PC-3 (cell line): Measurements from ENCODE around the gene TYK2. TPM values are rescaled to one million over a fixed set of nuclear protein-coding genes. Genes with fewer than 3 reads are reported as not detected.

Source experiments
- ATAC-seq: fragments of 200-7000 bp; cut with Tn5 transposase; 2 replicates; pipeline ENCODE4 v1.9.1; 2020; ENCODE audit warnings: mild to moderate bottlenecking, moderate library complexity
- BruUV-seq: library from RNA; stranded (reverse); fragments of 400-500 nt; replicated peaks from 2 replicates; lab custom pipeline; 2021; lab: Mats Ljungman, UMichigan
- CTCF ChIA-PET: fragments of 300-600 bp; sonication (Branson Sonifier 250); formaldehyde crosslinking; loops from one replicate; lab custom pipeline; 2022; ENCODE audit warnings: antibody characterized with exemption; lab: Charles Lee
- POLR2A ChIA-PET: fragments of 300-600 bp; sonication (Branson Sonifier 250); formaldehyde crosslinking; loops from one replicate; lab custom pipeline; 2022; ENCODE audit warnings: antibody characterized with exemption; ENCODE audit not compliant: unreplicated experiment; lab: Charles Lee
- DNase-seq: peaks from one replicate; pipeline ENCODE4 v3.0.0-alpha.2; 2015
- H2AFZ ChIP-seq: fragments of 300-600 bp; sonication (generic); 2 replicates; pipeline ENCODE4 v1.6.0; 2016; ENCODE audit warnings: antibody characterized with exemption, low read length
- H3F3A ChIP-seq: fragments of 300-600 bp; sonication (generic); one replicate; pipeline ENCODE4 v1.6.0; 2017; ENCODE audit warnings: antibody characterized with exemption, low read length, control low read depth, mild to moderate bottlenecking; ENCODE audit not compliant: unreplicated experiment
- H3K27ac ChIP-seq: fragments of 300-600 bp; sonication (generic); 2 replicates; pipeline ENCODE4 v1.5.1; 2016; ENCODE audit warnings: mild to moderate bottlenecking, low read length
- H3K27me3 ChIP-seq: fragments of 300-600 bp; sonication (generic); 2 replicates; pipeline ENCODE4 v1.6.1; 2016; ENCODE audit warnings: low read length, mixed read lengths
- H3K36me3 ChIP-seq: fragments of 300-600 bp; sonication (generic); 2 replicates; pipeline ENCODE4 v1.6.1; 2016; ENCODE audit warnings: low read depth, mixed run types, low read length, mixed read lengths
- H3K4me1 ChIP-seq: fragments of 300-600 bp; sonication (generic); 2 replicates; pipeline ENCODE4 v1.5.1; 2016; ENCODE audit warnings: low read length; ENCODE audit not compliant: insufficient read depth
- H3K4me2 ChIP-seq: fragments of 300-600 bp; sonication (generic); 2 replicates; pipeline ENCODE4 v1.6.0; 2016; ENCODE audit warnings: low read length
- H3K4me3 ChIP-seq: fragments of 300-600 bp; sonication (generic); 2 replicates; pipeline ENCODE4 v1.5.1; 2016; ENCODE audit warnings: mild to moderate bottlenecking, low read length, mixed read lengths
- H3K79me2 ChIP-seq: fragments of 300-600 bp; sonication (generic); 2 replicates; pipeline ENCODE4 v1.6.1; 2017; ENCODE audit warnings: low read length, mixed read lengths
- H3K9ac ChIP-seq: fragments of 300-600 bp; sonication (generic); 2 replicates; pipeline ENCODE4 v1.6.0; 2016; ENCODE audit warnings: mild to moderate bottlenecking, low read length
- H3K9me2 ChIP-seq: fragments of 300-600 bp; sonication (generic); replicated peaks from 2 replicates; pipeline ENCODE4 v1.6.1; 2016; ENCODE audit warnings: mixed run types, low read length, mixed read lengths
- H3K9me3 ChIP-seq: fragments of 300-600 bp; sonication (generic); 2 replicates; pipeline ENCODE4 v1.6.1; 2016; ENCODE audit warnings: low read length, mixed read lengths
- H4K20me1 ChIP-seq: fragments of 300-600 bp; sonication (generic); 2 replicates; pipeline ENCODE4 v1.6.1; 2016; ENCODE audit warnings: low read length, mixed read lengths
- EZH2 ChIP-seq: fragments of 300-600 bp; sonication (generic); IDR thresholded peaks from one replicate; pipeline ENCODE4 v1.6.1; 2017; ENCODE audit warnings: antibody characterized with exemption, mild to moderate bottlenecking, low read length; ENCODE audit not compliant: unreplicated experiment
- EZH2phosphoT487 ChIP-seq: fragments of 300-600 bp; sonication (generic); IDR thresholded peaks from 2 replicates; pipeline ENCODE4 v1.6.1; 2018; ENCODE audit warnings: mild to moderate bottlenecking, antibody characterized with exemption, low read length, borderline replicate concordance
- intact Hi-C: fragments of 100-400 bp; cut with micrococcal nuclease; formaldehyde crosslinking; loops from 2 replicates; pipeline ENCODE4 v1.9.0; 2023
- total RNA-seq: library from RNA; depleted of rRNA; stranded (reverse); fragments of >200 nt; gene quantifications from 2 replicates; pipeline ENCODE4 v1.2.3, GENCODE V29; 2014
- TF ChIP-seq, protein P1 (sequence below): fragments of 300-600 bp; sonication (generic); conservative IDR thresholded peaks from 2 replicates; pipeline ENCODE4 v1.5.1; 2017; ENCODE audit warnings: antibody characterized with exemption, low read depth, mild to moderate bottlenecking, low read length

TYK2 gene
- total RNA-seq, 1 experiment from 2014 or later = 177 TPM

DNA sequence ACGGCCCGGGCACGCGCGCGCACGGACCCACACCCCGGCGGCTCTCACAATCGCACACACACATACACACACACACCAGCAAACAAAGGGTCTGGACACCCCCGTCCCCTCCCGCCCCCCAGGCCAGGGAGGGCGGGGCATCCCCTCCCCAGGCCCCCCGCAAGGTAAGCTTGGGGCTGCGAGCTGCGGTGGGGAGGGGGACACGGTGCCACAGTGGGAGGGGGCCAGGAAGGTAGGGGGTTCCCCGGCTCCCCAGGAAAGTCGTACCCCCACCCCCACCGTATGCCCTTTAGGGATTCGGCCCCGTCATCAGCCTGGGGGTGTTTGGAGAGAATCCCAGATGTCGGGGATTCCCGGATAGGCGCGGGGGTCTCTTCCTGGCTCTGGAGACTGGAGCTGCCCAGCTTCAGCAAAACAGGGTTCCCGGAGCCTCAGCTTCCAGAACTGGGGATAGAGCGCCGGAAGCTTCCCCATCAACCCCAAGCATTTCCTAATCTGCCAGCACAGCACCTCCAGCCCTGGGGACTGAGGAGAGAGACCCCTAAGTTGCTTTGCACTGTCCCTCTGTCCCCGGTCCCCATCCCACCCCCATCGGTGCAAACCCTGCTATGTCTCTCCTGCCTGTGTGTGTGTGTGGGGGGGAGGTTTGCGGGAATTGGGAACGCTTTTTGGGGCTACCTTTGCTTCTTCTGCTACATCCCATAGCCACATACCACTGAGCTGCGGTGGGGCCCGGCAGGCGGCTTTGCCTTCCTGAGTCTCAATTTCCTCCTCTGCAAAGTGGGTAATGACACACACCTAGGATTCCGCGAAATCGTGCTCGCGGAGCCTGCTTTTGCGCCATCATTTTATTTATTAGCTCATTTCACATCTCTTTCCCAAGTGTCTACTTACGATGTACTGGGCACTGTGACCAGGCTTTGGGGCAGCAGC, 24.8 kb upstream of the TYK2 start:
- Histone ChIP-seq H3K4me2 (peak overlapping the region; percentile 98), H3K4me3 (peak overlapping the region; percentile 98), H3K4me1 (peaks cover 21% of the 10 kb centered on the region), H3K9me3 (no peaks in the 10 kb centered on the region), H3K27me3 (no peaks in the 10 kb centered on the region), H3K9me2 (no peaks in the 10 kb centered on the region), H3F3A (peaks cover 3% of the 10 kb centered on the region), H4K20me1 (peaks cover 16% of the 10 kb centered on the region), H3K9ac (0 out of 2 replicates have a peak overlapping the region, but pooled peaks have one; percentile 96), H3K27ac (no peak overlapping the region), H3K36me3 (peaks cover 8% of the 10 kb centered on the region; the same call in 1 of the 2 replicates), H3K79me2 (peaks cover 33% of the 10 kb centered on the region), H2AFZ (peak overlapping the region; percentile 97)
- no peak for DNase-seq
- POLR2A ChIA-PET = no interaction called here
- no peak for ATAC-seq
- no peak for TF ChIP-seq EZH2phosphoT487
- TF ChIP-seq, protein P1, sequence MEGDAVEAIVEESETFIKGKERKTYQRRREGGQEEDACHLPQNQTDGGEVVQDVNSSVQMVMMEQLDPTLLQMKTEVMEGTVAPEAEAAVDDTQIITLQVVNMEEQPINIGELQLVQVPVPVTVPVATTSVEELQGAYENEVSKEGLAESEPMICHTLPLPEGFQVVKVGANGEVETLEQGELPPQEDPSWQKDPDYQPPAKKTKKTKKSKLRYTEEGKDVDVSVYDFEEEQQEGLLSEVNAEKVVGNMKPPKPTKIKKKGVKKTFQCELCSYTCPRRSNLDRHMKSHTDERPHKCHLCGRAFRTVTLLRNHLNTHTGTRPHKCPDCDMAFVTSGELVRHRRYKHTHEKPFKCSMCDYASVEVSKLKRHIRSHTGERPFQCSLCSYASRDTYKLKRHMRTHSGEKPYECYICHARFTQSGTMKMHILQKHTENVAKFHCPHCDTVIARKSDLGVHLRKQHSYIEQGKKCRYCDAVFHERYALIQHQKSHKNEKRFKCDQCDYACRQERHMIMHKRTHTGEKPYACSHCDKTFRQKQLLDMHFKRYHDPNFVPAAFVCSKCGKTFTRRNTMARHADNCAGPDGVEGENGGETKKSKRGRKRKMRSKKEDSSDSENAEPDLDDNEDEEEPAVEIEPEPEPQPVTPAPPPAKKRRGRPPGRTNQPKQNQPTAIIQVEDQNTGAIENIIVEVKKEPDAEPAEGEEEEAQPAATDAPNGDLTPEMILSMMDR = no peak
- no peak for TF ChIP-seq EZH2
- intact Hi-C loops = loop anchor here (1.0 to 2.0 kb wide), 3 partner anchors 19 to 72 kb away; no protein-coding TSS in a partner anchor
- no TSS peak for BruUV-seq
- CTCF ChIA-PET = interaction anchor here (1.5 kb wide), 1 partner anchor 13 kb away, joined by 6 read pairs; no protein-coding TSS in a partner anchor

DNA sequence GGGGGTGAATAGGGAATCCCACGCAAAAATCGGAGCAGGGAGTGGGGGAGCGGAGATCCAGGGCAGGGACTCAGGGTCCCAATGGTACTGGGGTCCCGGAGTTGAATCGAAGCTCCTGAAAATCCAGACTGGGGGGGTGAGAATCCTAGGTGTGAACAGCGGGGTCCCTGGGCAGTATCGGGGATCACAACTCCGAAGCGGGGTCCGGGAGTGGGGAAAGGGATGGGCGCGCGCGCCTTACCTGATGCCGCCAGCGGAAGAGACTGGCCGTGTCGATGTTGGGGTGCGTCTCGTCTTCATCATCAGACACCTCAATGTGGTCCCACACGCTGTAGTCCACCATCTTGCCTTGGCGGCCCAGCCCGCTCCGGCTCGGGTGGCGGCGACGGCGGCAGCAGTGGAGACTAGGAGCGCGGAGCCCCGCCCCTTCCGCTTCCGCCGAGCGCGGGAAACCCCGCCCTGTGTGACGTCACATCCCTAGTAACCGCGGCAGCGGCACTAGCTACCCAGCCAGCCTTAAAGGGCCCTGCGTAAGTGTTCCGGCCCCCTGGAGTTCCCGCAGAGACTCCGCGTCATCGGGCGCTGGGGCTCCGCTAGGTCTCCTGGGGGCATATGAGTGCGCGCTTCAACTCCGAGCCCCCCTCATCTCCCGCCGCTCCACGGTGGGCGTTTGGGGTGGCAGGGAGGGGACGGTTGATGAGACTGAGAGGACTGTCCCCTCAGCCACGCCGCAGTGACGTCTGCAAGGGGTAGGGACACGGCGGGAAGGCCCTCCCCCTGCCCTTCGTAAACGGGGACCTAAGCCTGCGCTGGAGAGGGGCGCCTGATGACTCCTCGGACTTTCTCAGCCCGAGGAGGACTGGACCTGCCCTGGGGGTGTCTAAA, 23.0 kb upstream of the TYK2 start, which contains the start of gene CDC37:
CDC37 (minus strand) TSS at position 406 of the 885 bp plus-strand sequence; CDS start at position 343, 63 bp downstream.
- peak within 1 kb of the TSS; percentile 96 for H3K9ac ChIP-seq
- H3K27me3 ChIP-seq = no peaks in the 10 kb centered on the region
- no peak for TF ChIP-seq EZH2phosphoT487
- TF ChIP-seq EZH2 = no peak
- TF ChIP-seq, protein P1 = no peak
- peaks cover 3% of the 10 kb centered on the region for H3F3A ChIP-seq
- H3K9me3 ChIP-seq = no peaks in the 10 kb centered on the region
- DNase-seq = peak; percentile 99
- peak within 1 kb of the TSS; percentile 98 for H3K4me3 ChIP-seq
- H3K79me2 ChIP-seq = peaks cover 50% of the 10 kb centered on the region
- peak within 1 kb of the TSS; percentile 97 for H2AFZ ChIP-seq
- POLR2A ChIA-PET = interaction anchor here (0.5 kb wide), 1 partner anchor 70 kb away, joined by 4 read pairs; the partner anchor contains the start of gene RAVER1
- peaks cover 16% of the 10 kb centered on the region; the same call in 1 of the 2 replicates for H3K36me3 ChIP-seq
- peaks cover 24% of the 10 kb centered on the region for H4K20me1 ChIP-seq
- peak within 1 kb of the TSS; percentile 98 for H3K4me2 ChIP-seq
- peaks cover 21% of the 10 kb centered on the region for H3K4me1 ChIP-seq
- H3K27ac ChIP-seq = peak within 1 kb of the TSS; percentile 17
- BruUV-seq = TSS peak; percentile 64
- peak; percentile 83 for ATAC-seq
- intact Hi-C loops = loop anchor here (1.0 to 2.0 kb wide), 4 partner anchors 21 to 169 kb away; no protein-coding TSS in a partner anchor
- CTCF ChIA-PET = interaction anchor here (0.6 to 1.1 kb wide), 5 partner anchors 9 to 145 kb away, joined by 3 to 9 read pairs (median 5); partner anchors contain the start of gene ICAM5
- H3K9me2 ChIP-seq = no peaks in the 10 kb centered on the region
